Uterus (tissue), 2 donors: ENCODE data around the gene FUS.

ENCODE experiments used
- POLR2A ChIP-seq, 2 donors: fragments of 450-650 bp; IDR thresholded peaks; one replicate each; pipeline ENCODE4 v1.6.1; 2016; ENCODE audit warnings: antibody characterized with exemption in 2 of 2, mild to moderate bottlenecking in 1 of 2, moderate library complexity in 1 of 2
- TF ChIP-seq, protein P1 (sequence below), 4 experiments: fragments of 200-600 bp in 2 of 4; fragments of 450-650 bp in 2 of 4; sonication (generic) in 2 of 4; IDR thresholded peaks; one replicate each; pipeline ENCODE4 v1.5.1; 2016 to 2019; ENCODE audit warnings: antibody characterized with exemption in 4 of 4, mild to moderate bottlenecking in 2 of 4, moderate library complexity in 1 of 4

- TF ChIP-seq POLR2A (IDR thresholded peaks at IDR 0.05), result no peak
- TF ChIP-seq, protein P1, sequence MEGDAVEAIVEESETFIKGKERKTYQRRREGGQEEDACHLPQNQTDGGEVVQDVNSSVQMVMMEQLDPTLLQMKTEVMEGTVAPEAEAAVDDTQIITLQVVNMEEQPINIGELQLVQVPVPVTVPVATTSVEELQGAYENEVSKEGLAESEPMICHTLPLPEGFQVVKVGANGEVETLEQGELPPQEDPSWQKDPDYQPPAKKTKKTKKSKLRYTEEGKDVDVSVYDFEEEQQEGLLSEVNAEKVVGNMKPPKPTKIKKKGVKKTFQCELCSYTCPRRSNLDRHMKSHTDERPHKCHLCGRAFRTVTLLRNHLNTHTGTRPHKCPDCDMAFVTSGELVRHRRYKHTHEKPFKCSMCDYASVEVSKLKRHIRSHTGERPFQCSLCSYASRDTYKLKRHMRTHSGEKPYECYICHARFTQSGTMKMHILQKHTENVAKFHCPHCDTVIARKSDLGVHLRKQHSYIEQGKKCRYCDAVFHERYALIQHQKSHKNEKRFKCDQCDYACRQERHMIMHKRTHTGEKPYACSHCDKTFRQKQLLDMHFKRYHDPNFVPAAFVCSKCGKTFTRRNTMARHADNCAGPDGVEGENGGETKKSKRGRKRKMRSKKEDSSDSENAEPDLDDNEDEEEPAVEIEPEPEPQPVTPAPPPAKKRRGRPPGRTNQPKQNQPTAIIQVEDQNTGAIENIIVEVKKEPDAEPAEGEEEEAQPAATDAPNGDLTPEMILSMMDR (IDR thresholded peaks at IDR 0.05), result no peak
Measured at GRCh38 chr16:31177136-31177535, 2.8 kb upstream of the FUS start.
